HepG2 (cell line): ENCODE results near the gene GRB10. TPM values are rescaled to one million over a fixed set of nuclear protein-coding genes. Genes with fewer than 3 reads are reported as not detected.

Source experiments
- BCL6 ChIP-seq: IDR thresholded peaks from 2 replicates; pipeline ENCODE4 v1.6.1; 2016; ENCODE audit warnings: missing genetic modification reagents, missing compliant biosample characterization
- CENPT ChIP-seq: sonication (generic); formaldehyde crosslinking; IDR thresholded peaks from 2 replicates; pipeline ENCODE4 v1.8.0; 2022; ENCODE audit warnings: low read depth, mild to moderate bottlenecking, moderate library complexity, missing genetic modification reagents
- DNMT3B ChIP-seq: conservative IDR thresholded peaks from 2 replicates; pipeline ENCODE4 v1.6.1; 2016; ENCODE audit warnings: missing biosample characterization, control low read depth
- ETV5 ChIP-seq: IDR thresholded peaks from 2 replicates; pipeline ENCODE4 v1.6.1; 2018; ENCODE audit warnings: missing biosample characterization, missing genetic modification reagents, inconsistent platforms, borderline replicate concordance
- FOSL1 ChIP-seq: sonication (generic); formaldehyde crosslinking; IDR thresholded peaks from 2 replicates; pipeline ENCODE4 v1.9.0; 2021; ENCODE audit warnings: missing genetic modification reagents, borderline replicate concordance
- HDAC1 ChIP-seq: sonication (generic); formaldehyde crosslinking; IDR thresholded peaks from 2 replicates; pipeline ENCODE4 v1.5.1; 2020; ENCODE audit warnings: mild to moderate bottlenecking, missing genetic modification reagents
- KLF11 ChIP-seq: IDR thresholded peaks from 2 replicates; pipeline ENCODE4 v1.6.1; 2016; ENCODE audit warnings: missing compliant biosample characterization
- MIER3 ChIP-seq: IDR thresholded peaks from 2 replicates; pipeline ENCODE4 v1.6.1; 2016; ENCODE audit warnings: missing compliant biosample characterization, borderline replicate concordance
- POLR2AphosphoS2 ChIP-seq: IDR thresholded peaks from 2 replicates; pipeline ENCODE4 v1.6.1; 2011; ENCODE audit warnings: low read depth, low read length, improper control_type of control experiment
- SOX5 ChIP-seq: IDR thresholded peaks from 2 replicates; pipeline ENCODE4 v1.6.1; 2016; ENCODE audit warnings: borderline replicate concordance
- SRSF1 ChIP-seq: fragments of 200-400 bp; formaldehyde crosslinking; optimal IDR thresholded peaks from 2 replicates; pipeline ENCODE3; 2017; ENCODE audit warnings: mild to moderate bottlenecking, low read depth, low read length, moderate library complexity
- TAF15 ChIP-seq: fragments of 200-400 bp; formaldehyde crosslinking; IDR thresholded peaks from one replicate; pipeline ENCODE4 v1.6.1; 2018; ENCODE audit warnings: mild to moderate bottlenecking, low read depth, low read length; ENCODE audit not compliant: poor library complexity, severe bottlenecking
- YEATS4 ChIP-seq: sonication (generic); formaldehyde crosslinking; IDR thresholded peaks from 2 replicates; pipeline ENCODE4 v1.4.0; 2020; ENCODE audit warnings: missing genetic modification reagents, borderline replicate concordance
- ZBTB42 ChIP-seq: sonication (generic); formaldehyde crosslinking; IDR thresholded peaks from 2 replicates; pipeline ENCODE4 v1.5.0; 2020; ENCODE audit warnings: mild to moderate bottlenecking, missing genetic modification reagents
- ZIK1 ChIP-seq: sonication (generic); formaldehyde crosslinking; IDR thresholded peaks from 2 replicates; pipeline ENCODE4 v1.5.0; 2020; ENCODE audit warnings: mild to moderate bottlenecking, low read depth, missing genetic modification reagents, borderline replicate concordance
- ZNF331 ChIP-seq: sonication (generic); formaldehyde crosslinking; IDR thresholded peaks from 2 replicates; pipeline ENCODE4 v1.4.0; 2020; ENCODE audit warnings: missing genetic modification reagents
- ZNF335 ChIP-seq: sonication (generic); formaldehyde crosslinking; IDR thresholded peaks from 2 replicates; pipeline ENCODE4 v1.4.0; 2020; ENCODE audit warnings: missing genetic modification reagents
- ZNF446 ChIP-seq: sonication (generic); formaldehyde crosslinking; IDR thresholded peaks from 2 replicates; pipeline ENCODE4 v1.5.0; 2020; ENCODE audit warnings: mild to moderate bottlenecking, missing genetic modification reagents
- ZNF749 ChIP-seq: sonication (generic); formaldehyde crosslinking; IDR thresholded peaks from 2 replicates; pipeline ENCODE4 v1.8.0; 2022; ENCODE audit warnings: mild to moderate bottlenecking, missing genetic modification reagents, moderate library complexity, borderline replicate concordance
- ZSCAN30 ChIP-seq: sonication (generic); formaldehyde crosslinking; IDR thresholded peaks from 2 replicates; pipeline ENCODE4 v1.5.0; 2020; ENCODE audit warnings: mild to moderate bottlenecking, missing genetic modification reagents
- polyA plus RNA-seq, 8 experiments: library from polyadenylated mRNA; depleted of rRNA in 3 of 8; stranded (reverse) in 7 of 8; unstranded in 1 of 8; fragments of >200 nt; fragmentation: Illumina TruSeq in 4 of 8; extraction: Trizol in 4 of 8; gene quantifications; 2 replicates each; pipeline versions ENCODE4 v1.2.1 to v1.2.3, GENCODE V29; 2011 to 2016; ENCODE audit warnings: low read depth in 4 of 8, missing spikeins in 1 of 8, mixed read lengths in 1 of 8; ENCODE audit not compliant: insufficient read depth in 1 of 8
- total RNA-seq, 5 experiments: library from RNA; depleted of rRNA; stranded (reverse); fragments of >200 nt; fragmentation: Illumina TruSeq; extraction: Trizol; gene quantifications; 2 replicates each; pipeline ENCODE4 v1.2.3, GENCODE V29; 2016; ENCODE audit warnings: low read depth in 1 of 5
- TF ChIP-seq, protein P1 (sequence below): sonication (generic); formaldehyde crosslinking; IDR thresholded peaks from 2 replicates; pipeline ENCODE4 v1.5.0; 2020; ENCODE audit warnings: mild to moderate bottlenecking, missing genetic modification reagents, borderline replicate concordance
- TF ChIP-seq, protein P2 (sequence below): conservative IDR thresholded peaks from 2 replicates; pipeline ENCODE4 v1.6.1; 2018; ENCODE audit warnings: missing genetic modification reagents

The GRB10 gene
- total and polyA plus RNA-seq, 2 of the 13 experiments (the other 11 are each of a cell fraction or from before 2014, with no cell fraction given), result 4.0 to 6.8 TPM

DNA sequence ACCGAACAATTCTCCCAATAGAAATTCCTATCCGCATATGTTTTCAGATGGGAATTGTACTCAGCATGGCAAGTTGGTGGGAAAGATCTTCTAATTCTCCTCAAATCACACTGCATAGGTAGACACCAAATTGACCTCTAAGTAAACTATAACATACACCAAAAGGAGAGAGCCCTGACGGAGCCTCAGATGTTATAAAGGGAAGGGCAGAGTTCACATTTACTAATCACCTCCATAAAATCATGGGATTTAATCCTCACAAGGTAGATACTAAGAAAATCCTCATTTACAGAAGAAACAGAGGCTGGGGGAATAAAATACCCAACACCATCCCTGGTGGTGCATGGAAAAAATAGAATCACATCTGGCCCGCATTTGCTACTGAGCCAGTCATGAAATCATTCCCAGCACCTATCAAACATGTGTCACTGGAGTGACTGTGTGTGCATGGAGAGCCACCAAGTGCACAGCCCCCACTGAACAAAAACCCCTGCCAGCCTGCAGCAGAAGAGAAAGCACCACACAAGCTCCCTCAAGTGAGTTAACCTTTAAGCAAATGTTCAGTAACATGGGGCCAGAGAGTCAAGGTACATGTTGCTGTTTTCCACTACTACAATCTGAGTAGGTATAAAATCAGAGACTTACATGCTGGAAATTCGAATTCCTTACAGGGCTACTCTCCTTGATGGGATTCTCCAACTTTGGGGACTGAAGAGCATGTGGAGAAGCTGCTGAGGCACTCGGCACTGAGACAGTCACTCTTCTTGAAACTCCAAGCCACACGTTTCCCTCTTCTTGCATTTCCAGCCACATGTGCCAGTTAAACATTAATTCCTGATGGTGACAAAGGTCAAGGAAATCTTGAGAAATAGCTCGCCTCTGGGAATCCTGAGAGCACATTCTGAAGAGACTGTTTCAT, 217.8 kb downstream of the GRB10 start, which contains the start of gene DDC (continued):
- TF ChIP-seq HDAC1 (CRISPR knock-in tag), result peak; percentile 58
- TF ChIP-seq DNMT3B (CRISPR knock-in tag), result no peak
- no peak for TF ChIP-seq YEATS4
- no peak for TF ChIP-seq TAF15
- TF ChIP-seq MIER3 (CRISPR knock-in tag), result peak; percentile 70; the same call in 1 of the 2 replicates
- TF ChIP-seq, protein P1, sequence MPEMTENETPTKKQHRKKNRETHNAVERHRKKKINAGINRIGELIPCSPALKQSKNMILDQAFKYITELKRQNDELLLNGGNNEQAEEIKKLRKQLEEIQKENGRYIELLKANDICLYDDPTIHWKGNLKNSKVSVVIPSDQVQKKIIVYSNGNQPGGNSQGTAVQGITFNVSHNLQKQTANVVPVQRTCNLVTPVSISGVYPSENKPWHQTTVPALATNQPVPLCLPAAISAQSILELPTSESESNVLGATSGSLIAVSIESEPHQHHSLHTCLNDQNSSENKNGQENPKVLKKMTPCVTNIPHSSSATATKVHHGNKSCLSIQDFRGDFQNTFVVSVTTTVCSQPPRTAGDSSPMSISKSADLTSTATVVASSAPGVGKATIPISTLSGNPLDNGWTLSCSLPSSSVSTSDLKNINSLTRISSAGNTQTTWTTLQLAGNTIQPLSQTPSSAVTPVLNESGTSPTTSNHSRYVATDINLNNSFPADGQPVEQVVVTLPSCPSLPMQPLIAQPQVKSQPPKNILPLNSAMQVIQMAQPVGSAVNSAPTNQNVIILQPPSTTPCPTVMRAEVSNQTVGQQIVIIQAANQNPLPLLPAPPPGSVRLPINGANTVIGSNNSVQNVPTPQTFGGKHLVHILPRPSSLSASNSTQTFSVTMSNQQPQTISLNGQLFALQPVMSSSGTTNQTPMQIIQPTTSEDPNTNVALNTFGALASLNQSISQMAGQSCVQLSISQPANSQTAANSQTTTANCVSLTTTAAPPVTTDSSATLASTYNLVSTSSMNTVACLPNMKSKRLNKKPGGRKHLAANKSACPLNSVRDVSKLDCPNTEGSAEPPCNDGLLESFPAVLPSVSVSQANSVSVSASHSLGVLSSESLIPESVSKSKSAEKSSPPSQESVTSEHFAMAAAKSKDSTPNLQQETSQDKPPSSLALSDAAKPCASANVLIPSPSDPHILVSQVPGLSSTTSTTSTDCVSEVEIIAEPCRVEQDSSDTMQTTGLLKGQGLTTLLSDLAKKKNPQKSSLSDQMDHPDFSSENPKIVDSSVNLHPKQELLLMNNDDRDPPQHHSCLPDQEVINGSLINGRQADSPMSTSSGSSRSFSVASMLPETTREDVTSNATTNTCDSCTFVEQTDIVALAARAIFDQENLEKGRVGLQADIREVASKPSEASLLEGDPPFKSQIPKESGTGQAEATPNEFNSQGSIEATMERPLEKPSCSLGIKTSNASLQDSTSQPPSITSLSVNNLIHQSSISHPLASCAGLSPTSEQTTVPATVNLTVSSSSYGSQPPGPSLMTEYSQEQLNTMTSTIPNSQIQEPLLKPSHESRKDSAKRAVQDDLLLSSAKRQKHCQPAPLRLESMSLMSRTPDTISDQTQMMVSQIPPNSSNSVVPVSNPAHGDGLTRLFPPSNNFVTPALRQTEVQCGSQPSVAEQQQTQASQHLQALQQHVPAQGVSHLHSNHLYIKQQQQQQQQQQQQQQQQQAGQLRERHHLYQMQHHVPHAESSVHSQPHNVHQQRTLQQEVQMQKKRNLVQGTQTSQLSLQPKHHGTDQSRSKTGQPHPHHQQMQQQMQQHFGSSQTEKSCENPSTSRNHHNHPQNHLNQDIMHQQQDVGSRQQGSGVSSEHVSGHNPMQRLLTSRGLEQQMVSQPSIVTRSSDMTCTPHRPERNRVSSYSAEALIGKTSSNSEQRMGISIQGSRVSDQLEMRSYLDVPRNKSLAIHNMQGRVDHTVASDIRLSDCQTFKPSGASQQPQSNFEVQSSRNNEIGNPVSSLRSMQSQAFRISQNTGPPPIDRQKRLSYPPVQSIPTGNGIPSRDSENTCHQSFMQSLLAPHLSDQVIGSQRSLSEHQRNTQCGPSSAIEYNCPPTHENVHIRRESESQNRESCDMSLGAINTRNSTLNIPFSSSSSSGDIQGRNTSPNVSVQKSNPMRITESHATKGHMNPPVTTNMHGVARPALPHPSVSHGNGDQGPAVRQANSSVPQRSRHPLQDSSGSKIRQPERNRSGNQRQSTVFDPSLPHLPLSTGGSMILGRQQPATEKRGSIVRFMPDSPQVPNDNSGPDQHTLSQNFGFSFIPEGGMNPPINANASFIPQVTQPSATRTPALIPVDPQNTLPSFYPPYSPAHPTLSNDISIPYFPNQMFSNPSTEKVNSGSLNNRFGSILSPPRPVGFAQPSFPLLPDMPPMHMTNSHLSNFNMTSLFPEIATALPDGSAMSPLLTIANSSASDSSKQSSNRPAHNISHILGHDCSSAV (CRISPR knock-in tag), result no peak
- TF ChIP-seq POLR2AphosphoS2, result no peak
- no peak for TF ChIP-seq CENPT (CRISPR knock-in tag)
- no peak for TF ChIP-seq ZBTB42
- TF ChIP-seq ZSCAN30 (CRISPR knock-in tag), result no peak
- TF ChIP-seq ZNF446 (CRISPR knock-in tag), result no peak
- no peak for TF ChIP-seq KLF11 (CRISPR knock-in tag)
- TF ChIP-seq FOSL1, result no peak
- TF ChIP-seq SRSF1, result no peak
- TF ChIP-seq, protein P2, sequence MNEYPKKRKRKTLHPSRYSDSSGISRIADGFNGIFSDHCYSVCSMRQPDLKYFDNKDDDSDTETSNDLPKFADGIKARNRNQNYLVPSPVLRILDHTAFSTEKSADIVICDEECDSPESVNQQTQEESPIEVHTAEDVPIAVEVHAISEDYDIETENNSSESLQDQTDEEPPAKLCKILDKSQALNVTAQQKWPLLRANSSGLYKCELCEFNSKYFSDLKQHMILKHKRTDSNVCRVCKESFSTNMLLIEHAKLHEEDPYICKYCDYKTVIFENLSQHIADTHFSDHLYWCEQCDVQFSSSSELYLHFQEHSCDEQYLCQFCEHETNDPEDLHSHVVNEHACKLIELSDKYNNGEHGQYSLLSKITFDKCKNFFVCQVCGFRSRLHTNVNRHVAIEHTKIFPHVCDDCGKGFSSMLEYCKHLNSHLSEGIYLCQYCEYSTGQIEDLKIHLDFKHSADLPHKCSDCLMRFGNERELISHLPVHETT (CRISPR knock-in tag), result no peak
- no peak for TF ChIP-seq ZNF749 (CRISPR knock-in tag)
- TF ChIP-seq ZNF331, result no peak; the same call in 1 of the 2 replicates
- peak; percentile 79 for TF ChIP-seq BCL6 (CRISPR knock-in tag)
- TF ChIP-seq ZIK1, result no peak
- TF ChIP-seq ZNF335 (CRISPR knock-in tag), result no peak
- TF ChIP-seq ETV5 (CRISPR knock-in tag), result peak; percentile 18; the same call in 1 of the 2 replicates
- peak; percentile 35; the same call in 1 of the 2 replicates for TF ChIP-seq SOX5
